DOHH2 (cell line): ENCODE results near the gene MTARC2.

Source experiments
- H3F3A ChIP-seq: fragments of 200-600 bp; sonication (generic), shearing (Covaris generic); 2 replicates; pipeline ENCODE4 v1.6.0; 2016; ENCODE audit warnings: antibody characterized with exemption, mild to moderate bottlenecking; ENCODE audit not compliant: control insufficient read depth, insufficient read depth
- H3K27ac ChIP-seq: fragments of 200-600 bp; sonication (generic); 2 replicates; pipeline ENCODE4 v1.5.1; 2014; ENCODE audit warnings: low read depth, mild to moderate bottlenecking, low read length, moderate library complexity
- H3K27me3 ChIP-seq: fragments of 200-600 bp; sonication (generic); 2 replicates; pipeline ENCODE4 v1.6.1; 2014; ENCODE audit warnings: mild to moderate bottlenecking, low read length, mixed read lengths; ENCODE audit not compliant: control insufficient read depth
- H3K36me3 ChIP-seq: fragments of 200-600 bp; sonication (generic); 2 replicates; pipeline ENCODE4 v1.6.1; 2014; ENCODE audit warnings: mild to moderate bottlenecking, low read length, moderate library complexity, mixed read lengths; ENCODE audit not compliant: control insufficient read depth
- H3K4me1 ChIP-seq: fragments of 200-600 bp; sonication (generic); 2 replicates; pipeline ENCODE4 v1.6.1; 2014; ENCODE audit warnings: mild to moderate bottlenecking, low read length, mixed read lengths; ENCODE audit not compliant: control insufficient read depth
- H3K4me2 ChIP-seq: fragments of 200-600 bp; sonication (generic); 2 replicates; pipeline ENCODE4 v1.6.0; 2014; ENCODE audit warnings: mild to moderate bottlenecking, low read length, moderate library complexity
- H3K4me3 ChIP-seq: fragments of 200-600 bp; sonication (generic); 2 replicates; pipeline ENCODE4 v1.5.1; 2014; ENCODE audit warnings: mild to moderate bottlenecking, low read length, mixed read lengths
- H3K79me2 ChIP-seq: fragments of 200-600 bp; sonication (generic); 2 replicates; pipeline ENCODE4 v1.6.1; 2014; ENCODE audit warnings: mild to moderate bottlenecking, low read length, mixed read lengths; ENCODE audit not compliant: control insufficient read depth
- H3K9me2 ChIP-seq: fragments of 200-600 bp; sonication (generic); replicated peaks from 2 replicates; pipeline ENCODE4 v1.6.1; 2014; ENCODE audit warnings: mild to moderate bottlenecking, low read length, mixed read lengths; ENCODE audit not compliant: control insufficient read depth
- H3K9me3 ChIP-seq: fragments of 200-600 bp; sonication (generic); 2 replicates; pipeline ENCODE4 v1.6.1; 2014; ENCODE audit warnings: antibody characterized with exemption, low read length, mixed read lengths; ENCODE audit not compliant: control insufficient read depth, insufficient read depth
- H4K20me1 ChIP-seq: fragments of 200-600 bp; sonication (generic); 2 replicates; pipeline ENCODE4 v1.6.0; 2014; ENCODE audit warnings: low read depth, mild to moderate bottlenecking, antibody characterized with exemption, low read length, moderate library complexity; ENCODE audit not compliant: control insufficient read depth, insufficient read depth
- CTCF ChIP-seq: fragments of 200-600 bp; sonication (generic); IDR thresholded peaks from one replicate; pipeline ENCODE4 v1.5.1; 2014; ENCODE audit warnings: antibody characterized with exemption, mild to moderate bottlenecking, low read depth, low read length; ENCODE audit not compliant: poor library complexity, severe bottlenecking
- EZH2phosphoT487 ChIP-seq: fragments of 200-600 bp; sonication (generic); IDR thresholded peaks from 2 replicates; pipeline ENCODE4 v1.6.1; 2017; ENCODE audit warnings: borderline replicate concordance, mild to moderate bottlenecking, antibody characterized with exemption, low read length, moderate library complexity, mixed read lengths

The MTARC2 gene

GRCh38 chr1:220708244-220708643 lies 39.9 kb upstream of the MTARC2 start:
- Histone ChIP-seq H3K4me1 (peaks cover 15% of the 10 kb centered on the region), H3K4me2 (no peak overlapping the region)

GRCh38 chr1:220708936-220709801 lies 39.0 kb upstream of the MTARC2 start:
- no peaks in the 10 kb centered on the region for H3F3A ChIP-seq
- H3K4me1 ChIP-seq = peaks cover 15% of the 10 kb centered on the region
- H3K9me3 ChIP-seq = no peaks in the 10 kb centered on the region
- H3K4me2 ChIP-seq = no peak overlapping the region
- H3K4me3 ChIP-seq = no peak overlapping the region
- no peaks in the 10 kb centered on the region for H3K36me3 ChIP-seq
- H3K27ac ChIP-seq = no peak overlapping the region
- no peaks in the 10 kb centered on the region for H4K20me1 ChIP-seq
- TF ChIP-seq CTCF = no peak
- TF ChIP-seq EZH2phosphoT487 = no peak
- H3K79me2 ChIP-seq = no peaks in the 10 kb centered on the region
- no peaks in the 10 kb centered on the region for H3K27me3 ChIP-seq
- no peaks in the 10 kb centered on the region for H3K9me2 ChIP-seq

More at GRCh38 chr1:220708244-220708643, 39.9 kb upstream of the MTARC2 start:
- no peaks in the 10 kb centered on the region for H3K79me2 ChIP-seq
- no peaks in the 10 kb centered on the region for H3K9me2 ChIP-seq
- no peaks in the 10 kb centered on the region for H4K20me1 ChIP-seq
- H3K27ac ChIP-seq = no peak overlapping the region
- no peak for TF ChIP-seq CTCF
- TF ChIP-seq EZH2phosphoT487 = no peak
- H3K36me3 ChIP-seq = no peaks in the 10 kb centered on the region
- no peaks in the 10 kb centered on the region for H3K9me3 ChIP-seq
- H3K4me3 ChIP-seq = no peak overlapping the region
- no peaks in the 10 kb centered on the region for H3F3A ChIP-seq
- no peaks in the 10 kb centered on the region for H3K27me3 ChIP-seq

GRCh38 chr1:220710333-220710732 lies 37.8 kb upstream of the MTARC2 start:
- H3K4me1 ChIP-seq = peaks cover 15% of the 10 kb centered on the region
- H3K79me2 ChIP-seq = no peaks in the 10 kb centered on the region
- no peak for TF ChIP-seq CTCF
- TF ChIP-seq EZH2phosphoT487 = no peak
- H3K27ac ChIP-seq = no peak overlapping the region
- no peaks in the 10 kb centered on the region for H4K20me1 ChIP-seq
- H3K9me2 ChIP-seq = no peaks in the 10 kb centered on the region
- no peaks in the 10 kb centered on the region for H3K27me3 ChIP-seq
- no peaks in the 10 kb centered on the region for H3K36me3 ChIP-seq
- no peak overlapping the region for H3K4me2 ChIP-seq
- no peaks in the 10 kb centered on the region for H3F3A ChIP-seq
- H3K4me3 ChIP-seq = no peak overlapping the region
- H3K9me3 ChIP-seq = no peaks in the 10 kb centered on the region
